Naive thymus-derived CD4-positive, alpha-beta T cell (primary cell): ENCODE results near the gene ODAD4. TPM values are rescaled to one million over a fixed set of nuclear protein-coding genes. Genes with fewer than 3 reads are reported as not detected.

Experiments used
- ATAC-seq: fragments of 150-1000 bp; cut with Tn5 transposase; 2 replicates; pipeline ENCODE4 v1.10.0; 2021; ENCODE audit warnings: mild to moderate bottlenecking, moderate library complexity
- CTCF ChIA-PET: fragments of 350-600 bp; sonication (Branson Sonifier 250); formaldehyde crosslinking; loops from one replicate; lab custom pipeline; 2021; ENCODE audit warnings: antibody characterized with exemption; lab: Charles Lee
- POLR2A ChIA-PET: fragments of 350-600 bp; sonication (Branson Sonifier 250); formaldehyde crosslinking; loops from one replicate; lab custom pipeline; 2021; ENCODE audit warnings: antibody characterized with exemption, inconsistent platforms; lab: Charles Lee
- DNase-seq, 9 donors: peaks; one replicate each; pipeline versions ENCODE4 v3.0.0 to v3.0.0-alpha.2; 2020 to 2022; ENCODE audit warnings: mixed read lengths in 1 of 9
- H3K27ac ChIP-seq: one replicate; pipeline ENCODE4 v1.7.0; 2013; ENCODE audit warnings: mild to moderate bottlenecking, low read depth, low read length, moderate library complexity
- H3K27me3 ChIP-seq, 2 donors: one replicate each; pipeline ENCODE4 v1.7.0; 2013; ENCODE audit warnings: low read length in 2 of 2, mild to moderate bottlenecking in 2 of 2, moderate library complexity in 2 of 2; ENCODE audit not compliant: control insufficient read depth in 2 of 2, insufficient read depth in 2 of 2
- H3K36me3 ChIP-seq, 3 experiments: 1 replicate in 2 of 3; 2 replicates in 1 of 3; pipeline ENCODE4 v1.7.0; 2013; ENCODE audit warnings: low read length in 3 of 3, mild to moderate bottlenecking in 3 of 3, moderate library complexity in 1 of 3; ENCODE audit not compliant: insufficient read depth in 3 of 3, control insufficient read depth in 2 of 3
- H3K4me1 ChIP-seq, 2 donors: one replicate each; pipeline ENCODE4 v1.7.0; 2013; ENCODE audit warnings: low read length in 2 of 2, mild to moderate bottlenecking in 2 of 2, moderate library complexity in 1 of 2; ENCODE audit not compliant: control insufficient read depth in 2 of 2, insufficient read depth in 2 of 2
- H3K4me3 ChIP-seq: 2 replicates; pipeline ENCODE4 v1.7.0; 2013; ENCODE audit warnings: mild to moderate bottlenecking, low read length
- H3K9me3 ChIP-seq, 3 experiments: 1 replicate in 2 of 3; 2 replicates in 1 of 3; pipeline ENCODE4 v1.7.0; 2013; ENCODE audit warnings: low read length in 3 of 3; ENCODE audit not compliant: control insufficient read depth in 2 of 3
- H3K27ac Mint-ChIP-seq, 9 donors: one replicate each; pipeline ENCODE4 v1.8.0; 2020 to 2022; ENCODE audit warnings: mixed read lengths in 9 of 9, mild to moderate bottlenecking in 8 of 9, moderate library complexity in 5 of 9, inconsistent platforms in 2 of 9
- H3K27me3 Mint-ChIP-seq, 5 donors: one replicate each; pipeline ENCODE4 v1.8.0; 2021 to 2022; ENCODE audit warnings: mixed read lengths in 5 of 5, mild to moderate bottlenecking in 1 of 5
- H3K36me3 Mint-ChIP-seq, 5 donors: one replicate each; pipeline ENCODE4 v1.8.0; 2020 to 2022; ENCODE audit warnings: mixed read lengths in 5 of 5, mild to moderate bottlenecking in 3 of 5, inconsistent platforms in 1 of 5
- H3K4me1 Mint-ChIP-seq, 7 donors: one replicate each; pipeline ENCODE4 v1.8.0; 2020 to 2022; ENCODE audit warnings: mixed read lengths in 7 of 7, mild to moderate bottlenecking in 3 of 7, inconsistent platforms in 1 of 7
- H3K4me3 Mint-ChIP-seq, 10 donors: one replicate each; pipeline ENCODE4 v1.8.0; 2020 to 2022; ENCODE audit warnings: mild to moderate bottlenecking in 10 of 10, mixed read lengths in 10 of 10, moderate library complexity in 6 of 10, inconsistent platforms in 2 of 10
- H3K9me3 Mint-ChIP-seq, 11 donors: one replicate each; pipeline ENCODE4 v1.8.0; 2020 to 2022; ENCODE audit warnings: mixed read lengths in 11 of 11, mild to moderate bottlenecking in 4 of 11, inconsistent platforms in 1 of 11, moderate library complexity in 1 of 11
- intact Hi-C, 2 donors: fragments of 100-400 bp; cut with micrococcal nuclease; formaldehyde crosslinking; loops; one replicate each; pipeline ENCODE4 v1.15.1; 2023
- polyA plus RNA-seq, 2 donors: library from polyadenylated mRNA; unstranded; fragments of 300-500 nt; fragmentation: Illumina TruSeq; gene quantifications; one replicate each; pipeline ENCODE4 v1.2.3, GENCODE V29; 2021
- total RNA-seq, 6 experiments: library from RNA in 5 of 6; stranded (reverse) in 5 of 6; gene quantifications; 1 replicate in 5 of 6; 2 replicates in 1 of 6; pipeline ENCODE4 v1.2.3 and lab custom pipeline; 2021 to 2026

The ODAD4 gene
- total and polyA plus RNA-seq, 7 experiments from 2014 or later, result 0.10 to 4.1 (median 0.83) TPM; not detected in 1

- H3K27ac Mint-ChIP-seq, result peak overlapping the region in 2 of 9 donors; percentile 7 to 22
- H3K4me3 Mint-ChIP-seq, result no peak overlapping the region
- peaks cover 9 to 55% (median 26%) of the 10 kb centered on the region in 5 donors for H3K36me3 Mint-ChIP-seq
- intact Hi-C loops, result no loop called here
- no peak overlapping the region for H3K27ac ChIP-seq
- DNase-seq, result no peak
- H3K4me1 ChIP-seq, result no peaks in the 10 kb centered on the region
- no peak overlapping the region for H3K4me3 ChIP-seq
- H3K27me3 ChIP-seq, result no peaks in the 10 kb centered on the region
- H3K27me3 Mint-ChIP-seq, result no peaks in the 10 kb centered on the region
- H3K9me3 ChIP-seq, result no peaks in the 10 kb centered on the region
- peaks cover 0 to 4% (median 0%) of the 10 kb centered on the region in 7 donors for H3K4me1 Mint-ChIP-seq
- ChIA-PET CTCF (interaction anchor here (1.0 to 1.6 kb wide), 2 partner anchors 20 to 23 kb away, joined by 3 read pairs; no protein-coding TSS in a partner anchor), POLR2A (interaction anchor here (0.5 kb wide), 1 partner anchor 29 kb away, joined by 4 read pairs; no protein-coding TSS in a partner anchor)
- H3K36me3 ChIP-seq, result peaks cover 27 to 98% (median 43%) of the 10 kb centered on the region in 3 experiments
- no peak for ATAC-seq
- no peaks in the 10 kb centered on the region for H3K9me3 Mint-ChIP-seq
Measured at GRCh38 chr17:41985919-41986318, 55.5 kb downstream of the ODAD4 start.

- H3K4me1 Mint-ChIP-seq, result peaks cover 0 to 7% (median 0%) of the 10 kb centered on the region in 7 donors
- intact Hi-C loops, result no loop called here
- ChIA-PET CTCF (interaction anchor here (0.6 to 1.6 kb wide), 2 partner anchors 10 to 21 kb away, joined by 3 to 4 read pairs; no protein-coding TSS in a partner anchor), POLR2A (no interaction called here)
- H3K27me3 ChIP-seq, result no peaks in the 10 kb centered on the region
- no peaks in the 10 kb centered on the region for H3K9me3 Mint-ChIP-seq
- H3K4me3 Mint-ChIP-seq, result no peak overlapping the region
- H3K4me3 ChIP-seq, result no peak overlapping the region
- H3K27ac ChIP-seq, result no peak overlapping the region
- peaks cover 10 to 59% (median 25%) of the 10 kb centered on the region in 5 donors for H3K36me3 Mint-ChIP-seq
- peak overlapping the region in 3 of 9 donors; percentile 19 to 26 (median 22) for H3K27ac Mint-ChIP-seq
- H3K9me3 ChIP-seq, result no peaks in the 10 kb centered on the region
- no peak for DNase-seq
- H3K4me1 ChIP-seq, result no peaks in the 10 kb centered on the region
- peaks cover 34 to 95% (median 43%) of the 10 kb centered on the region in 3 experiments for H3K36me3 ChIP-seq
- H3K27me3 Mint-ChIP-seq, result no peaks in the 10 kb centered on the region
- ATAC-seq, result no peak
Measured at GRCh38 chr17:41986634-41987033, 56.2 kb downstream of the ODAD4 start.

- no peaks in the 10 kb centered on the region for H3K27me3 ChIP-seq
- DNase-seq (no peak), ATAC-seq (no peak)
- intact Hi-C loops, result no loop called here
- Mint-ChIP-seq H3K27me3 (no peaks in the 10 kb centered on the region), H3K4me3 (no peak overlapping the region), H3K27ac (peak overlapping the region in 1 of 9 donors; percentile 26), H3K36me3 (peaks cover 7 to 55% (median 18%) of the 10 kb centered on the region in 5 donors), H3K9me3 (no peaks in the 10 kb centered on the region), H3K4me1 (peaks cover 0 to 7% (median 0%) of the 10 kb centered on the region in 7 donors)
- H3K36me3 ChIP-seq, result peaks cover 26 to 95% (median 35%) of the 10 kb centered on the region in 3 experiments
- ChIA-PET CTCF (no interaction called here), POLR2A (no interaction called here)
- no peaks in the 10 kb centered on the region for H3K9me3 ChIP-seq
- H3K4me3 ChIP-seq, result no peak overlapping the region
- H3K27ac ChIP-seq, result no peak overlapping the region
- no peaks in the 10 kb centered on the region for H3K4me1 ChIP-seq
Measured at GRCh38 chr17:41987642-41988041, 57.2 kb downstream of the ODAD4 start.

GRCh38 chr17:41988418-41988817 is 58.0 kb downstream of the ODAD4 start:
- CTCF ChIA-PET, result no interaction called here
- POLR2A ChIA-PET, result interaction anchor here (0.5 to 0.7 kb wide), 2 partner anchors 8 to 25 kb away, joined by 3 to 5 read pairs; no protein-coding TSS in a partner anchor

GRCh38 chr17:41989702-41990419 is 59.4 kb downstream of the ODAD4 start:
- H3K36me3 ChIP-seq, result peaks cover 28 to 94% (median 33%) of the 10 kb centered on the region in 3 experiments
- Mint-ChIP-seq H3K27ac (peak overlapping the region in 1 of 9 donors; percentile 36), H3K36me3 (peaks cover 3 to 52% (median 18%) of the 10 kb centered on the region in 5 donors), H3K4me1 (peaks cover 0 to 7% (median 0%) of the 10 kb centered on the region in 7 donors), H3K9me3 (no peaks in the 10 kb centered on the region), H3K4me3 (no peak overlapping the region), H3K27me3 (no peaks in the 10 kb centered on the region)
- H3K27me3 ChIP-seq, result no peaks in the 10 kb centered on the region
- no peak overlapping the region for H3K27ac ChIP-seq
- no peaks in the 10 kb centered on the region for H3K9me3 ChIP-seq
- no peak for DNase-seq
- ChIA-PET CTCF (interaction anchor here (0.6 to 1.4 kb wide), 2 partner anchors 30 to 138 kb away, joined by 3 read pairs; partner anchors contain the start of gene NKIRAS2), POLR2A (interaction anchor here (1.1 kb wide), 1 partner anchor 23 kb away, joined by 3 read pairs; no protein-coding TSS in a partner anchor)
- intact Hi-C loops, result no loop called here
- no peak for ATAC-seq
- H3K4me3 ChIP-seq, result no peak overlapping the region
- H3K4me1 ChIP-seq, result no peaks in the 10 kb centered on the region

More at GRCh38 chr17:41988418-41988817, 58.0 kb downstream of the ODAD4 start:
- Mint-ChIP-seq H3K27ac (peak overlapping the region in 4 of 9 donors; percentile 14 to 76 (median 23)), H3K4me1 (peaks cover 0 to 7% (median 0%) of the 10 kb centered on the region in 7 donors), H3K4me3 (no peak overlapping the region), H3K27me3 (no peaks in the 10 kb centered on the region), H3K36me3 (peaks cover 6 to 55% (median 19%) of the 10 kb centered on the region in 5 donors), H3K9me3 (no peaks in the 10 kb centered on the region)
- no peak for DNase-seq
- no peak overlapping the region for H3K4me3 ChIP-seq
- no peak for ATAC-seq
- H3K27me3 ChIP-seq, result no peaks in the 10 kb centered on the region
- peaks cover 26 to 96% (median 28%) of the 10 kb centered on the region in 3 experiments for H3K36me3 ChIP-seq
- H3K4me1 ChIP-seq, result no peaks in the 10 kb centered on the region
- H3K9me3 ChIP-seq, result no peaks in the 10 kb centered on the region
- no peak overlapping the region for H3K27ac ChIP-seq
- intact Hi-C loops, result no loop called here

GRCh38 chr17:41992576-41992975 is 62.2 kb downstream of the ODAD4 start:
- Mint-ChIP-seq H3K27ac (no peak overlapping the region), H3K9me3 (no peaks in the 10 kb centered on the region), H3K36me3 (peaks cover 8 to 52% (median 24%) of the 10 kb centered on the region in 5 donors), H3K27me3 (no peaks in the 10 kb centered on the region), H3K4me1 (peaks cover 0 to 7% (median 0%) of the 10 kb centered on the region in 7 donors), H3K4me3 (no peak overlapping the region)
- POLR2A ChIA-PET, result no interaction called here
- no peak overlapping the region for H3K4me3 ChIP-seq
- no peaks in the 10 kb centered on the region for H3K9me3 ChIP-seq
- intact Hi-C loops, result no loop called here
- H3K27me3 ChIP-seq, result no peaks in the 10 kb centered on the region
- peaks cover 29 to 94% (median 32%) of the 10 kb centered on the region in 3 experiments for H3K36me3 ChIP-seq
- no peak for DNase-seq
- H3K4me1 ChIP-seq, result no peaks in the 10 kb centered on the region
- CTCF ChIA-PET, result no interaction called here
- ATAC-seq, result no peak
- no peak overlapping the region for H3K27ac ChIP-seq
